GM12865 (cell line): ENCODE results near the gene MRPL41.

ENCODE experiments used
- DNase-seq: peaks from one replicate; pipeline ENCODE4 v3.0.0; 2010; ENCODE audit warnings: low read depth
- H3K4me3 ChIP-seq: 2 replicates; pipeline ENCODE4 v1.5.1; 2011; ENCODE audit warnings: mild to moderate bottlenecking, low read depth, low read length, control low read depth
- TF ChIP-seq, protein P1 (sequence below): IDR thresholded peaks from 2 replicates; pipeline ENCODE4 v1.5.1; 2011; ENCODE audit warnings: low read length, control low read depth, low read depth, inconsistent platforms; ENCODE audit not compliant: insufficient read depth; ENCODE audit errors: missing control alignments

MRPL41 gene

DNA sequence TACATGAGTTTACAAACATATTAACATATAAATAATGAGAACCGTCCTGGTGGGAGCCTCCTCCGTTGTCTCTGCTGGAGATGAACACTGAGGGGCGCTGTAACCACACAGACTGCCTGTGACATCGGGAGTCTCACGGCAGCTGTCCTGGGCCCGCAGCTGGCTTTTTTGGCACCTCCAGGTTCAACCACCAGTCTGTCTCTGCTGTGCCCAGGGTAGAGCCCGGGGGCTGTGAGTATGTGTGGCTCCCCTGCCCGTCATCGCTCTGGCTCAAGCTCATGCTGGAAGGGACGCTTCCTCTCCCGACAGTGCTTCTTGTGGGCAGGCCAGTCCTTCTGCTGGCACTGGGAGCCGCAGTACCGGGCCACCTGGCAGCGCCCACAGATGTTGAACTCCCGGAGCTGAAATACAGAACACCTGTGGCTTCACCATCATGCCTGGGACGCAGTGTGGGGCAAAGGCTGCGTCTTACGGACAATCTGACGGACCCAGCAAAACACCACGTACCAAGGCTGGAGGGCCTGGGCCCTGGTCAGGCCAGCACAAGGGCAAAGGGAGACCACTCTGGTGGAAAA lies 30.7 kb downstream of the MRPL41 start:
- no peak overlapping the region for H3K4me3 ChIP-seq
- TF ChIP-seq, protein P1, sequence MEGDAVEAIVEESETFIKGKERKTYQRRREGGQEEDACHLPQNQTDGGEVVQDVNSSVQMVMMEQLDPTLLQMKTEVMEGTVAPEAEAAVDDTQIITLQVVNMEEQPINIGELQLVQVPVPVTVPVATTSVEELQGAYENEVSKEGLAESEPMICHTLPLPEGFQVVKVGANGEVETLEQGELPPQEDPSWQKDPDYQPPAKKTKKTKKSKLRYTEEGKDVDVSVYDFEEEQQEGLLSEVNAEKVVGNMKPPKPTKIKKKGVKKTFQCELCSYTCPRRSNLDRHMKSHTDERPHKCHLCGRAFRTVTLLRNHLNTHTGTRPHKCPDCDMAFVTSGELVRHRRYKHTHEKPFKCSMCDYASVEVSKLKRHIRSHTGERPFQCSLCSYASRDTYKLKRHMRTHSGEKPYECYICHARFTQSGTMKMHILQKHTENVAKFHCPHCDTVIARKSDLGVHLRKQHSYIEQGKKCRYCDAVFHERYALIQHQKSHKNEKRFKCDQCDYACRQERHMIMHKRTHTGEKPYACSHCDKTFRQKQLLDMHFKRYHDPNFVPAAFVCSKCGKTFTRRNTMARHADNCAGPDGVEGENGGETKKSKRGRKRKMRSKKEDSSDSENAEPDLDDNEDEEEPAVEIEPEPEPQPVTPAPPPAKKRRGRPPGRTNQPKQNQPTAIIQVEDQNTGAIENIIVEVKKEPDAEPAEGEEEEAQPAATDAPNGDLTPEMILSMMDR = peak; percentile 4
- no peak for DNase-seq

DNA sequence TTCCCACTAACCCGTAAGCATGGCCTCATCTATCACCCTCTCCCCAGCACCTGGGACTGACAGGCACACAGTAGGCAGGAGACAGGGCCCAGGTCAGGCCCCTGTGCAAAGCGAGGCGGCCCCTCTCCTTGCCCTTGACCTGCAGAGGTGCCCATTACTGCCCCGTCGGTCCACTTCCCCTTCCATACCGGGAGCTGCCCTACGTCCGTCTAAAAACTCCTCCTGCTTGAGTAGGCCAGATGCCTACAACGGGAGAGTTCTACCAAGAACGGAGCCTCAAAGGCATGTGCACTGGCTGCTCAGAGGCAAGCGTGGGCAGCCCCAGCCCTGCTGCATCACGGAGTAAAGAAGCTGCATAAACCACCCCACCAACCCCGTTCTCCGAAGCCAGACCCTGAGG lies 31.7 kb downstream of the MRPL41 start:
- no peak for DNase-seq
- TF ChIP-seq, protein P1 = no peak
- H3K4me3 ChIP-seq = no peak overlapping the region

DNA sequence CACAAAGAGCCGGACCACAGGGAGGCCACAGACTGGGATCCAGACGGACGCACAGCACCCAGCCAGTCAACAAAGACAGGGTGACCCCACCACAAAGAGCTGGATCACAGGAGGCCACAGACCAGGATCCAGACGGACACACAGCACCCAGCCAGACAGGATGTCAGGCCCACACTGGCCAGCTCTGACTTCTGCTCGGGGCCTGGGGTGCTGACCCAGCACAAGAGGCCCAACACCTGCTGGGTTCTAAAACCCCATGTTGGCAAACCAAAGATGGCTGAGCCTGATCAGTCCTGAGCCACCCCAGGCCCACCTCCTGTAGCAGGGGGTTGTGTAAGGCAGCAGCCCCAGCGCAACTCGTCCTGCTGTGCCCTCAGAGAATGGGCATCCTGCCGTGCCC lies 32.3 kb downstream of the MRPL41 start:
- DNase-seq = no peak
- no peak overlapping the region for H3K4me3 ChIP-seq
- TF ChIP-seq, protein P1 = no peak

DNA sequence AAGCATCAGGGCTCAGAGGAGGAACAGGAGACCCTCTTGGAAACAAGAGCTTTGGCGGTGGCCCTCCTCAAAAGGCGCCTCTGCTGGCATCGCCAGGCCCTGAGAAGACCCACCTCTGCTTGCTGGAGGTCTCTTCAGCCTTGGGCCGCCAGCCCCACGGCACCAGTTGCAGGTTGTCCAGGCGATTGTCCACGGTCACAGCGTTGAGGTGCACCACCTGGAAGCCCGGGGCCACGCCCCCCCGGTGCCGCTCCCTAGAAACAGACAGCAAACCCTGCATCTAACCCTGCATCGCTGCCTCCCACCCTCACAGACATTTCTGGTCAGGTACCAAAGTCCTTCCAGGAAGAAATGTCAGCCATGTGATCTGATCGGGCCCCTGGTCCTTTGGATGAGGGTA lies 35.2 kb downstream of the MRPL41 start:
- no peak overlapping the region for H3K4me3 ChIP-seq
- TF ChIP-seq, protein P1 = no peak
- no peak for DNase-seq

DNA sequence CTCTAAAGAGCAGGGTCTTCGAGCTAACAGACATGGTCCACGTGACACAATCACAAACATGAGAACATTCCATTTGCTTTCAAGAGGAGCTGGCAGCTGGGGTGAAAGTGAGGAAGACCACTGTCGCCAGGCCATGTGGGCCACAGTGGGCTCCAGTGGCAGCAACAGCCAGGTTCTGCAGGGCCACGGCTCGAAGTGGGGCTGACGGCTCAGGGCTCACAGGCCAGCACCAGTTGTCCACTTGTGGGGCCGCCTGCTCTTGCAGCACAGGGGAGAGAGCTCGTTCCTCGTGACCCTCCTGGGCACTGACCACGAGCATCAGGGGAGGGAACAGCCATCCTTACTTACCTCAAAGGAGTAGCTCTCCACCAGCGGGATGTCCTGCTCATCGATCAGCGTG lies 36.6 kb downstream of the MRPL41 start:
- no peak for DNase-seq
- TF ChIP-seq, protein P1 = no peak
- H3K4me3 ChIP-seq = no peak overlapping the region

DNA sequence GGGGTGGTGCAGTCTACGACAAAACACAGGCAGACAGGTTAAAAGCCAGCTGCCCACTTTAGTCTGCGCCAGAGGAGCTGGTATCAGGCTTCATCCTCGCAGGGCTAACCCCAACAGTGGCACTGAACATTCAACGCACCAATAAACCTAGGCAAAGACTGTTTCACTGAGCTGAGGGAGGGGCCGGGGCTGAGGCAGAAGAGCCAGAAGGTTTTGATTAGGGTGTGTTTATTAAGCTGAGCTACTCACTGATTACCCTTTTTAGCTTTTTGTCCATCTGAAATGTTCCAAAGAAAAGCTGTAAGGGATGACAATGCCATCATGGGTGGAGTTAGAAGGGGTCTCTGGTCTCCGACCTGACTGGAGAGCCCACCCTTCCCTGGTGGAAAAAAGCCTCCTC lies 37.2 kb downstream of the MRPL41 start:
- peak overlapping the region; percentile 56 for H3K4me3 ChIP-seq
- DNase-seq = no peak
- TF ChIP-seq, protein P1 = no peak

DNA sequence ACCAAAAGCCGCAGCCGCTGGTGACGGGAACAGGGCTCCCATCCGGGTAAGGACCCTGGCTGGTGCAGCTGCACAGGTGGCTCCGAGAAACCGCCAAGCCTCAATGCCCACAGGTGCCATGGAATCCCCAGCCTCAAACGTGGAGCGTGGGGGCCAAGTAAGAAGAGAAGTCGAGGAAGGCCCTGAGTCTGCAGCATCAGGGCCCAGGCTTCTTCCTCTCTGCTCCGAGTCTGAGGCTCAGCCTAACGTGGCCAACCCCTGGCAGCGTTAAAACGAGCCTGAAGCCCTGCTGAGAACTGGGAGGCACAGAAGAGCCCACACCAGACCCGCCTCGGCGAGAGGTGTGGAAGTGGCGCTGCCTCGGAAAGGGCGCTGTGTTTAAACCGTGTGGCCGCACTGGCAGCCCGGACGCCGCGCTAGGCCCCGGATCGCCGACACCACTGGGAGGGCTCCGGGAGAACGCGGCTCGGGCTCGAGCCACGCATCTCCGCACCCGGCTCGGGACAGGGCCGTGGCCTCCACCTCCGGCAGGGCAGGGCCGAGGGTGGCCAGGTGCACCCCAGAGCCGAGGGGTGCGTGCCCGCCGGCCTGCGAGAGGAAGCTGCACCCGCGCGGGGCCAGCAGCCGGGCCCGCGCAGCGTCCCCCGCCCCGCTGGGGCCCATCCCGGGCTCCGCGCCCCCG lies 37.9 kb downstream of the MRPL41 start:
- H3K4me3 ChIP-seq = peak overlapping the region; percentile 56
- TF ChIP-seq, protein P1 = no peak
- DNase-seq = peak; percentile 40
